Lower leg skin (tissue), 3 donors: Measurements from ENCODE around the gene PDE1C.

Source experiments
- POLR2A ChIP-seq, 2 donors: fragments of 450-650 bp; IDR thresholded peaks; one replicate each; pipeline ENCODE4 v1.6.1; 2016 to 2017; ENCODE audit warnings: antibody characterized with exemption in 2 of 2, mild to moderate bottlenecking in 1 of 2, moderate library complexity in 1 of 2
- TF ChIP-seq, protein P1 (sequence below), 3 donors: fragments of 450-650 bp; IDR thresholded peaks; one replicate each; pipeline ENCODE4 v1.5.1; 2016; ENCODE audit warnings: antibody characterized with exemption in 3 of 3, mild to moderate bottlenecking in 3 of 3, moderate library complexity in 2 of 3

DNA sequence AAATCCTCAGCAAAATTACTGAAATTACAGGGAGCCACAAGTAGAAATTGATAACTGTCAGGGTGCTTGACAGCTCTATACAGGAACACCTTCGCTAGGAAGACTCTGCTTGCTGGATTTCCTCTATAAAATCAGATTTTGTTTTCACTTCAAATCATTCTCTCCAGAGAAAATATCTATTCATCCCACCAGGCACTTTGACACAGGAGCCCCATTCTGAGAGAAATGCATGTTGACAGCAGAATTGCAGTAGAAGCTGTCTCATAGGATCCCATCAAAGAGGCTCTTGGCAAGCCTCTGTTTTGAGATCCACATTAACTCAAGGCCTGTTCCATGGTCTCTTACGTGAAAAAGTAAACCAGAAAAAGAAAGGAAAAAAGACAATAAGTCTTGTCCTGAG, 116.8 kb downstream of the PDE1C start:
- TF ChIP-seq, protein P1, sequence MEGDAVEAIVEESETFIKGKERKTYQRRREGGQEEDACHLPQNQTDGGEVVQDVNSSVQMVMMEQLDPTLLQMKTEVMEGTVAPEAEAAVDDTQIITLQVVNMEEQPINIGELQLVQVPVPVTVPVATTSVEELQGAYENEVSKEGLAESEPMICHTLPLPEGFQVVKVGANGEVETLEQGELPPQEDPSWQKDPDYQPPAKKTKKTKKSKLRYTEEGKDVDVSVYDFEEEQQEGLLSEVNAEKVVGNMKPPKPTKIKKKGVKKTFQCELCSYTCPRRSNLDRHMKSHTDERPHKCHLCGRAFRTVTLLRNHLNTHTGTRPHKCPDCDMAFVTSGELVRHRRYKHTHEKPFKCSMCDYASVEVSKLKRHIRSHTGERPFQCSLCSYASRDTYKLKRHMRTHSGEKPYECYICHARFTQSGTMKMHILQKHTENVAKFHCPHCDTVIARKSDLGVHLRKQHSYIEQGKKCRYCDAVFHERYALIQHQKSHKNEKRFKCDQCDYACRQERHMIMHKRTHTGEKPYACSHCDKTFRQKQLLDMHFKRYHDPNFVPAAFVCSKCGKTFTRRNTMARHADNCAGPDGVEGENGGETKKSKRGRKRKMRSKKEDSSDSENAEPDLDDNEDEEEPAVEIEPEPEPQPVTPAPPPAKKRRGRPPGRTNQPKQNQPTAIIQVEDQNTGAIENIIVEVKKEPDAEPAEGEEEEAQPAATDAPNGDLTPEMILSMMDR (IDR thresholded peaks at IDR 0.05) = no peak
- no peak for TF ChIP-seq POLR2A (IDR thresholded peaks at IDR 0.05)
